ENCODE results near the gene TRPM3.

TRPM3 gene

DNA sequence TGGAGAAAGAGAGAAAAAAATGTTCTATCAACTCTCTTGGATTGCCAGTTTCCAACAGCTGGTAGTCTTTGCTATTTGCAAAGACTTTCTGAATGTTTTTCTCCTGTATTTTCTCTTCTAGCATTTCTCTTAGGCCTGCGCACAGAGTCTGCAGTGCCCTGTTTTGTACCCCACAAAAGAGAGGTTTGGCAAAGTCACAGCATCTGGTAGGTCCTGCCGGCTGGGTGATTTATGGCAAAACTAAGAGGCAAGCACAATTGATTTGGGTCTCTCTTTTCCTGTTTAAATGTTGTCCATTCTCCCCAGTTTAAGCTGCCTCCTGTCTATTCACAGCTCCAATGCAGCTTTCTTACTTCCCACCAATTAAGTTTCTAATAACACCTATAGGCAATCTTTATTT is 193.9 kb downstream of the TRPM3 start:
- TF ChIP-seq, protein P1, sequence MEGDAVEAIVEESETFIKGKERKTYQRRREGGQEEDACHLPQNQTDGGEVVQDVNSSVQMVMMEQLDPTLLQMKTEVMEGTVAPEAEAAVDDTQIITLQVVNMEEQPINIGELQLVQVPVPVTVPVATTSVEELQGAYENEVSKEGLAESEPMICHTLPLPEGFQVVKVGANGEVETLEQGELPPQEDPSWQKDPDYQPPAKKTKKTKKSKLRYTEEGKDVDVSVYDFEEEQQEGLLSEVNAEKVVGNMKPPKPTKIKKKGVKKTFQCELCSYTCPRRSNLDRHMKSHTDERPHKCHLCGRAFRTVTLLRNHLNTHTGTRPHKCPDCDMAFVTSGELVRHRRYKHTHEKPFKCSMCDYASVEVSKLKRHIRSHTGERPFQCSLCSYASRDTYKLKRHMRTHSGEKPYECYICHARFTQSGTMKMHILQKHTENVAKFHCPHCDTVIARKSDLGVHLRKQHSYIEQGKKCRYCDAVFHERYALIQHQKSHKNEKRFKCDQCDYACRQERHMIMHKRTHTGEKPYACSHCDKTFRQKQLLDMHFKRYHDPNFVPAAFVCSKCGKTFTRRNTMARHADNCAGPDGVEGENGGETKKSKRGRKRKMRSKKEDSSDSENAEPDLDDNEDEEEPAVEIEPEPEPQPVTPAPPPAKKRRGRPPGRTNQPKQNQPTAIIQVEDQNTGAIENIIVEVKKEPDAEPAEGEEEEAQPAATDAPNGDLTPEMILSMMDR (conservative IDR thresholded peaks at IDR 0.05; ENCODE audit: low read depth, low read length), result no peak
- no peak overlapping the region for H3K9ac ChIP-seq

DNA sequence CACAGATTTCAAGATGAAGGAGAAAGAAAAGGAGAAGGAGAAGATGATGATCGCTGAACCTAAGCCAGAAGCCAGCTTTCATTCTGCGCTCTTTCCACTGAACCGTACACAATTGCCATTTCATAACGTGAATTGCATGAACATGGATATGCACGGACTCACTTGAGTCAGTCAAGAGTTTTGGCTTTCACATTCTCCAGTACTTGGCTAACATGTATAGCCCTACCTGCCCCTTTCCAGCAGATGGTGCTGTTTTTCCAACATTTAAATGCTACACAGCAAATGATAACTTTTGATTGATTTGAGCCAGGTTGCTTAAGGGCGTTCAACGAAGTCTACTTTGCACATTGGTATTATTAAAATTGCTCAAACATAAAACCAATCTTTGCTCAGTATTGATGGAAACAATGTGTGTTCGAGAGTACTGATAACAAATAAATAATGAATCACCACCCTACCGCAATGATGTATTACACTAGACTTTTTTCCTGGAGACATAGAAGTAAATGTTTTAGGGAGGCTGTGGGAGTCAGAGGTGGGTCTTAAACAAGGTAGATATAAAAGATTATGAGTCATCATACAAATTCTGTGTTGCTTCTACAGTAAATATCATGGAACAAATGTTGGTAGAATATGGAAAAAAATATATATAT is 196.4 kb downstream of the TRPM3 start:
- no peaks in the 10 kb centered on the region for H3K36me3 ChIP-seq (ENCODE audit: insufficient read depth)
- no peak overlapping the region for H3K4me3 ChIP-seq (IDR thresholded peaks at IDR 0.05; ENCODE audit: insufficient read depth, low read depth, low read length)
- no peak overlapping the region for H3K4me2 ChIP-seq
- H3K9ac ChIP-seq, result no peak overlapping the region
- no peak overlapping the region for H3K27ac ChIP-seq
- H3K4me1 ChIP-seq (ENCODE audit: low read depth, poor library complexity, severe bottlenecking), result no peaks in the 10 kb centered on the region
- no peak overlapping the region for H2AFZ ChIP-seq (ENCODE audit: low read depth)
- TF ChIP-seq, protein P1 (conservative IDR thresholded peaks at IDR 0.05; ENCODE audit: low read depth, low read length), result peak; percentile 83
- H3K79me2 ChIP-seq (ENCODE audit: insufficient read depth, low read depth), result no peaks in the 10 kb centered on the region
- H3K27me3 ChIP-seq (ENCODE audit: insufficient read depth, low read depth), result no peaks in the 10 kb centered on the region
- no peaks in the 10 kb centered on the region for H4K20me1 ChIP-seq (ENCODE audit: insufficient read depth)

More for the DNA sequence above, 193.9 kb downstream of the TRPM3 start:
- no peaks in the 10 kb centered on the region for H3K4me1 ChIP-seq (ENCODE audit: low read depth, poor library complexity, severe bottlenecking)
- H3K4me3 ChIP-seq (IDR thresholded peaks at IDR 0.05; ENCODE audit: insufficient read depth, low read depth, low read length), result no peak overlapping the region
- H3K79me2 ChIP-seq (ENCODE audit: insufficient read depth, low read depth), result no peaks in the 10 kb centered on the region
- no peak overlapping the region for H3K27ac ChIP-seq
- no peak overlapping the region for H3K4me2 ChIP-seq
- H3K36me3 ChIP-seq (ENCODE audit: insufficient read depth), result no peaks in the 10 kb centered on the region
- no peak overlapping the region for H2AFZ ChIP-seq (ENCODE audit: low read depth)
- H3K27me3 ChIP-seq (ENCODE audit: insufficient read depth, low read depth), result no peaks in the 10 kb centered on the region
- no peaks in the 10 kb centered on the region for H4K20me1 ChIP-seq (ENCODE audit: insufficient read depth)

DNA sequence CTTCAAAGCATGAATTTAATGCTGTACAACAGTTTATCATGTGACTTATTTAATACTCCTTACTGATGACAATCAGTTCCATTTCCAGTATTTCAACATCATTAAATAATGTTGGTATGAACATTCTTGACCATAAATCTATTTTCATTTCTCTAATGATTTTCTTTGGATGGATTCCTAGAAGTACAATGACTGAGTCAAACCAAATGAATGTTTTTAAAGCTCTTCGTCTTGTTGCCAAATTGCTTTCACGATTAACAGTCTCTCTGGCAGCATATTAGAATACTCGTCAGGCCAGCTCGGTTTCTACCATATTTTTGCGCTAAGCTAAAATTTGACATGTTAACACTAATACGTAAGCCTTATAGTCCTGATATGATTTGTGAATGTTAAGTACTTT is 197.0 kb downstream of the TRPM3 start:
- H3K9ac ChIP-seq, result no peak overlapping the region
- no peak overlapping the region for H3K4me2 ChIP-seq

DNA sequence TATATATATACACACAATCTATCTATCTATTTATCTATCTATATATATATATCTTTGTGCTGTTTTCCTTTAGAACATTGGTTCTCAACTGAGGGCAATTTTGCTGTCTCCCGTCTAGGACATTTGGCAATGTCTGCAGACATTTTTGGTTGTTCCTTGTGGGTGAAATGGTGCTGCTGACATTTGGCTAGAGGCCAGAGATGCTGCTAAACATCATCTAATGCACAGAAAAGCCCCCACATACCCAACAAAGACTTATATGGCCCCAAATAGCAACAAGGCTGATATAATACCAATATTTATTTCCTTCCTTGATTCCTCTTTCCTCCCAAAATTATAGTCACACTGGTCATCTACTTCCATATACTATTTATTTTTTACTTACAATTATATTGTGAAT is 197.5 kb downstream of the TRPM3 start:
- Histone ChIP-seq H3K79me2 (ENCODE audit: insufficient read depth, low read depth) (no peaks in the 10 kb centered on the region), H4K20me1 (ENCODE audit: insufficient read depth) (no peaks in the 10 kb centered on the region), H3K9ac (no peak overlapping the region), H3K4me1 (ENCODE audit: low read depth, poor library complexity, severe bottlenecking) (no peaks in the 10 kb centered on the region), H3K4me3 (IDR thresholded peaks at IDR 0.05; ENCODE audit: insufficient read depth, low read depth, low read length) (no peak overlapping the region), H3K27me3 (ENCODE audit: insufficient read depth, low read depth) (no peaks in the 10 kb centered on the region), H3K4me2 (no peak overlapping the region), H3K27ac (no peak overlapping the region), H3K36me3 (ENCODE audit: insufficient read depth) (no peaks in the 10 kb centered on the region), H2AFZ (ENCODE audit: low read depth) (no peak overlapping the region)
- TF ChIP-seq, protein P1 (conservative IDR thresholded peaks at IDR 0.05; ENCODE audit: low read depth, low read length), result no peak

More for the DNA sequence above, 197.0 kb downstream of the TRPM3 start:
- Histone ChIP-seq H3K4me3 (IDR thresholded peaks at IDR 0.05; ENCODE audit: insufficient read depth, low read depth, low read length) (no peak overlapping the region), H3K79me2 (ENCODE audit: insufficient read depth, low read depth) (no peaks in the 10 kb centered on the region), H3K27ac (no peak overlapping the region), H4K20me1 (ENCODE audit: insufficient read depth) (no peaks in the 10 kb centered on the region), H3K27me3 (ENCODE audit: insufficient read depth, low read depth) (no peaks in the 10 kb centered on the region), H2AFZ (ENCODE audit: low read depth) (no peak overlapping the region), H3K4me1 (ENCODE audit: low read depth, poor library complexity, severe bottlenecking) (no peaks in the 10 kb centered on the region), H3K36me3 (ENCODE audit: insufficient read depth) (no peaks in the 10 kb centered on the region)
- TF ChIP-seq, protein P1 (conservative IDR thresholded peaks at IDR 0.05; ENCODE audit: low read depth, low read length), result no peak

Measured in KMS-11 (cell line).